Measurements from ENCODE around the gene FER. TPM values are rescaled to one million over a fixed set of nuclear protein-coding genes. Genes with fewer than 3 reads are reported as not detected.

The FER gene
- total RNA-seq, 2 experiments from 2014 or later = 4.8 to 7.1 TPM

DNA sequence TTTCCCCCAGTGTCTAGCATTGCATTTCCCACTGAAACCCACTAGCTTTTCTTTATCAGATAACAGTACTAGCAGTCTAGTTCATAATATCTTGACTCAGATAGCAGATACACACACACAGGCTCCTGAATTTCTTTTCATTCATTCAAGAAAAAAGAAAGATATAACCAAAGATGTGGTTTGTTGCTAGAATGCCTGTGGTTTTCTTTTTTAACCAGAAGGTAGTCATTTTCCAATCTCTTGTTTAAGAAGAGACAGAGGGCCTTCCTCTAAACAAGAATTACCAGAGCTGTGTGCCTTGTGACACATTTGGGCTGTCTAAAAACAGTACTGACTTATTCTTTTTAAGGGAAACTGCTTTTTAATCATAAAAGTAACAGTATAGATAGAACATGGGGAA, 494.8 kb downstream of the FER start:
- CTCF ChIA-PET = no interaction called here
- DNase-seq = peak; percentile 10
- Mint-ChIP-seq H3K27ac (no peak overlapping the region), H3K27me3 (ENCODE audit: low read depth) (peaks cover 5% of the 10 kb centered on the region), H3K4me3 (no peak overlapping the region), H3K4me1 (ENCODE audit: low read depth) (peaks cover 5% of the 10 kb centered on the region), H3K36me3 (ENCODE audit: low read depth) (peaks cover 8% of the 10 kb centered on the region), H3K9me3 (peaks cover 17% of the 10 kb centered on the region)
- intact Hi-C loops (cut with micrococcal nuclease) = loop anchor here (1.0 to 5.0 kb wide), 3 partner anchors 167 to 495 kb away; partner anchors contain the start of genes FER and PJA2

- intact Hi-C loops (cut with micrococcal nuclease) = no loop called here
- H3K36me3 Mint-ChIP-seq (ENCODE audit: low read depth) = peaks cover 8% of the 10 kb centered on the region
- peaks cover 17% of the 10 kb centered on the region for H3K9me3 Mint-ChIP-seq
- H3K27ac Mint-ChIP-seq = no peak overlapping the region
- H3K27me3 Mint-ChIP-seq (ENCODE audit: low read depth) = peaks cover 3% of the 10 kb centered on the region
- DNase-seq = no peak
- H3K4me3 Mint-ChIP-seq = no peak overlapping the region
- peaks cover 5% of the 10 kb centered on the region for H3K4me1 Mint-ChIP-seq (ENCODE audit: low read depth)
- CTCF ChIA-PET = no interaction called here
Measured at GRCh38 chr5:109246395-109246794, 498.7 kb downstream of the FER start.
